ENCODE data around the gene DUS2.

GRCh38 chr16:68071518-68071901 is 48.4 kb downstream of the DUS2 start:
- no peak for TF ChIP-seq CTCF (IDR thresholded peaks at IDR 0.05)
- no peak for TF ChIP-seq EZH2 (IDR thresholded peaks at IDR 0.05)
- TF ChIP-seq EZH2phosphoT487 (IDR thresholded peaks at IDR 0.05): no peak
